Activated CD4-positive, alpha-beta T cell treated with anti-CD3 and anti-CD28 coated beads, Interleukin-2, amount 50 U/mL, for 48 hours (primary cell): ENCODE data around the gene CRYL1.
A peak's percentile ranks its signal among the peaks of the same experiment; 100 is the strongest.

Source experiments
- DNase-seq, 2 experiments: peaks; one replicate each; pipeline ENCODE4 v3.0.0-alpha.2; 2020

CRYL1 gene

DNA sequence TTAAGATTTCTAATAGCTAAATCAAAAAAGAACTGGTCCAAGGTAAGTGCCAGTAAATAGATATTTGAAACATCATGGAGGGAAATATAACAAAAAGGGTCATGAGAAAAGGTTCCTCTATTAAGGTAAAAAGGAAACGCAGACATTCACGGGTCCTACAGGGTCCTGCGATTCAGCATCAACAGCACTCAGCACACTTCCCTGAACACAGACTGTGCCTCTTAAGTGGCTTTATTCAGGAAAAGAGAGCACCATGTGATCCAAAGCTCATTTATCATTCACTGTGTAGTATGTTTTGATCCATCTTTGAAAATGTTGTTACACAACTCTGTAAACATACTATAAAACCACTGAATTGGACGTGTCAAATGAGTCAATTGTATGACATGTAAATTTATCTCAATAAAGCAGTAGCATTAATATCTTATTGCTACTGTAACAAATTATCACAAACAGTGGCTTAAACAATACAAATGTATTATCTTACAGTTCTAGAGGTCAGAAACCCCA lies 33.7 kb downstream of the CRYL1 start:
- no peak for DNase-seq

- DNase-seq: no peak
These were observed 36.4 kb downstream of the CRYL1 start for GRCh38 chr13:20489185-20489820.

- DNase-seq: no peak
These were observed 37.7 kb downstream of the CRYL1 start for GRCh38 chr13:20487927-20488326.

DNA sequence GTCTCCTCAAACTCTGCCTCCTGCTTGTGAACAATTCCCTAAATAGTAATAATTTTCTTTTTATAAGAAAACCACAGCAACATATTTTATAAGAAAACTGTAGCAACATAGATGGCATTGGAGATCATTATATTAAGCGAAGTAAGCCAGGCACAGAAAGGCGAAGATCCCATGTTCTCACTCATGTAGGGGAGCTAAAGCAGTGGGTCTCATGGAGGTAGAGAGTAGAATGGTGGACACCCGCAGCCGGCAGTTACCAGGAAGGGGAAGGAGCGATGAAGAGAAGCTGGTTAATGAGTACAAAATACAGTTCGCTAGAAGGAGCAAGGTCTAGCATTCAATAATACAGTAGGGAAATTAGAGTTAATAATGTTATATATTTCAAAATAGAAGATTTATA lies 42.9 kb downstream of the CRYL1 start:
- no peak for DNase-seq

DNA sequence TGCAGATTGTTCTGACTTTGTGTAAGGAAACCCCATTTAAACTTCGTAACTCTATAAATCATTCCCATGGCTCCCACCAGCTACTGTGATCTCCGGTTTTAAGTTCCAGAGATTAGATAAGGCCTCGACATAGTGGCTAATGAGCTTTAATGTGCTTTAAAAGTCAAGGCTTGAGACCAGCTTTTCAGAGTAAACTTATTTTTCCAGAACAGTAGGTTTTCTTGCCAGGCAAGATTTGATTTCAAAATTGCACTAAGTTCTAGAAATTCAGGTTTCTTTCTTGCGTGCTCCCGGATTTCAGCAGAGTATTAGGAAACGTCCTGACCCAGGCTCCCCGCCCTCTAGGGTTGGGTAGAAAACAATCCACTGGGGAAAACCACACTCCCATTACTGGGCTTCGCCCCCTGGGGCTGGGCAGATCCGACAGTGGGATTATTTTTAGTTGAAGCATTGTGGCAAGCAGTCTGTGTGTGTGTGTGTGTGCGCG lies 43.3 kb downstream of the CRYL1 start:
- DNase-seq: no peak

DNA sequence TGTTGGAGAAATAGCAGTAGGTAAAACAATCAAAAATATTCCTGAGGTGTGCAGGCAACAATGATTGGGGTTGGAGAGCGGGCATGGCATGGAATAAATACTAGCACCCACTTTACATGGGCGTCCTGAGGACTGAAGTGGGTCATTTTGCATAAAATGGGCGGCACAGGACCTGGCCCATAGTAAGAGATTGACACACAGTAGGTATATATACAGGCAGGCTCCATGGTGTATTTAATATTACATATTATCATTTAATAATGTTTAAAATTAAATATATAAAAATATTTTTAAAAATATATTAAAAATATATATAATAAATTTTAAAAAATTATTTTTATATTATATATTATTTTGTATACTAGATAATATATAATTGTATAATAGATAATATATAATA lies 48.3 kb downstream of the CRYL1 start:
- DNase-seq: no peak

DNA sequence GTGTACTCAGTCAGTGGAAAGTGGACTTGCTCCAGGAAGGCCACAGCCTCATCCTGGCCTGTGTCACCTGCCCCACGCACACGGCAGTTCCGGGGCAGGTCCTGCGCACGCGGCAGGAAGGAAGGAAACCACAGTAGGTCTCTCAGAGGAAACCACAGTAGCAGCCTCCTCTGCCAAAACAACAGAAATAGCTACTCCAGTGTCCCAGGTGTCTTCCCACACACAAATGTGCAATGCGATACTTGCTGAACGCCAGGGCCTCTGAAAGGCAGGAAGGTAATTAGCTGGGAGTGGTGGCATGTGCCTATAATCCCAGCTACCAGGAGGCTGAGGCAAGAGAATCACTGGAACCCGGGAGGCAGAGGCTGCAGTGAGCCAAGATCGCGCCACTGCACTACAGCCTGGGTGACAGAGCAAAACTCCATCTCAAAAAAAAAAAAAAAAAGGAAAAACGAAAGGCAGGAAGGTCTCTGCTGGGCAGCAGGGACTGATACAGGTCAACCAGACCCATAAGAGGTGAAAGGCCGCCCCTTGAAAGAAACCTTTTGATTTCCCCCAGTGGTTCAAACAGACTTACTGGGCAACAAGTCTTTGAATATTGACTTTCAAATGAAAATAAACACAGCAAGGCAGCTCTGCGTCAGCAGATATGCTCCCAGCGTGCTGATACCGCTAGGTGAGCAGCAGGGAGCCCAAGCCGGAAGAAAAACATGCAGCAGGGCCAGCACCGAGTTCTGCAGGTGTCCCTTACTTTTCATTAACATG lies 49.5 kb downstream of the CRYL1 start:
- peak; percentile 65 to 70 for DNase-seq

DNA sequence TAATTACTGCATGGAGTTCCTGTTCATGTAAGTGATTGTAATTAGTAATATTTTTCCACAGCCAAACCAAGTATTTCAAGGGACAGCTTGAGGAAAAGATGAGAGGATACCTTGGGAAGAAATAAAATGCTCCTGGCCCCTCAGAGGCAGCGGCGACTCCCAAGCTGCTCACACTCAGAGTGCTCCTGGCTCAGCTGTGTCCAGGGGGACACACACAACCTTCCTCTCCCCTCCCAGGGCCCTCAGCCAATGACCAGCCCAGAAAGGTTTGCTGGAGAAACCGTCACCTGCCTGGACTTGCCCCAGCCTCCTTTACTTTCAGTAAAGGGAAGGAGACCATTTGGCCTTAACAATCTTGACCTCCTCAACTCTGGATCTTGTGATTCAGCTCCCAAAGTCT lies 51.1 kb downstream of the CRYL1 start:
- no peak for DNase-seq

DNA sequence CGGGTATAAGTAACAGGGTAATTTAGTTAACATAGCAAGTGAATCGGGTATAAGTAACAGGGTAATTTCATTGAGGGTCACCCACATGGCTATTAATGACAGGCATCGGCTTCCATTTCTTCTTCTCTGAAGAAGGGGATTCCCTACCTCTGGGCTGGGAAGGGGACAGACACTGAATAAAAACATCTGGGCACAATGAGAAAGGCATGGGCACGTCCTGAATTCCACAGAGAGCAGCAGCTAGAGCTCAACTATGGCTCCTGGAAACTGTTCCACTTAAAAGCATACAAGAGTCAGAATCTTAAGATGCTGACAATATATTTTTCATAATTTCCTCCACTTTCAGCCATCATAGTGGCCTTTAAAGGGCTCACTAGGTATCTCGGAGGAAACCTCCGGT lies 51.8 kb downstream of the CRYL1 start:
- DNase-seq: no peak

DNA sequence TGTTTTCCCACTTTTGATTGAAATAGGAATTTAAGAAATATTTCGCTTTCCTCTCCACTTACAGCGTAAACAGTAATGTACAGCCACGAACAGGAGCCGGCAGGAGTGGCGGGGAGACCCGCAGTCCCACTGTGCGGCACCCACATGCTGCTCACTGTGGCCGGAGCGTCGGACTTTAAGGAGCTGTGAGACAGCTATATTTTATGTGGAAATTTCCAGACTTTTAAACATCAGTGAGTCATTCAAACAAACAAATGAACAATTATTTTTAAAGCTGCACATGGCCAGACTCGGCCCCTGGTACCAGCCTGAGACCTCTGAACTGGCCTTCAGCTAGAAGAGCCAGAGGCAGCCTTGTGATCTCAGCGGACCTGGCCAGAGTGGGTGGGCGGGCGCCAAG lies 52.5 kb downstream of the CRYL1 start:
- no peak for DNase-seq

DNA sequence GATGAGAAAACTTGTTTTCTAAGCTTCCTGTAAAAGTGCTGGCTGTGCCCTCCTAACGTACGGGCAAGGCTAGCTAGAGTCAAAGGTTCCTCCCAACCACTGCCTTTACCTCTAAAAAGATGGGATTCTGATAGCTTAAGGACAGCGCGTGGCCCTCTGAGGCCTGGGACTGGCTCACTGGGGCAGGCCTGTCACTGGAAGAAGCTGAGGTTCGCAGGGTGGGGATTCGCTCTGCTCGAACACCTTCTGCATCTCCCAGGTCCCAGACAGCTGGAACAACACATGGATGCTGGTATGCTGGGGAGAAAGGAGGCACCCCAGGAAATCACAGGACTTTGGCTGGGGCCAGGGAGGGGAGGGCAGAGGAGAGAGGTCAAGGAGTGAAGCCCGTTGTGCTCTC lies 53.1 kb downstream of the CRYL1 start:
- DNase-seq: no peak

DNA sequence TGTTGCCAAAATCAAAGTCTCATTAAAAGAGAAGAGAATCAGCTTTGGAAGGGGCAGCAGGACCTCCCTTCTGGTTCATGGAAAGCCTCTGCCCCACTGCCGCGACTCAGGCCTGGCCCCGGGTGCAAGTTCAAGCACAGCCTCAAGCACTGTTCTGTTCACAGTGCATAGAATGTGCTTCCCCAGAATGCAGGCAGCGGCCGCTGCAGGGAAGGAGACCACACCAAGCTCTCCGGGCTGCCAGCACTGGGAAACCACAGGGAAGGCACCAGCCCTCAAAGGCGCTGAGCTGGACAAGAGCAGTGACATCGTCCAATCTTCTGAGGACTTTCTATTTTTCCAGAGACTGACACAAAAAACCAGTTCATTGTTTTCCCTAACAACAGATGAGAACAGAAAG lies 55.5 kb downstream of the CRYL1 start:
- DNase-seq: no peak

- DNase-seq: no peak
These were observed 59.3 kb downstream of the CRYL1 start for GRCh38 chr13:20466371-20466770.

DNA sequence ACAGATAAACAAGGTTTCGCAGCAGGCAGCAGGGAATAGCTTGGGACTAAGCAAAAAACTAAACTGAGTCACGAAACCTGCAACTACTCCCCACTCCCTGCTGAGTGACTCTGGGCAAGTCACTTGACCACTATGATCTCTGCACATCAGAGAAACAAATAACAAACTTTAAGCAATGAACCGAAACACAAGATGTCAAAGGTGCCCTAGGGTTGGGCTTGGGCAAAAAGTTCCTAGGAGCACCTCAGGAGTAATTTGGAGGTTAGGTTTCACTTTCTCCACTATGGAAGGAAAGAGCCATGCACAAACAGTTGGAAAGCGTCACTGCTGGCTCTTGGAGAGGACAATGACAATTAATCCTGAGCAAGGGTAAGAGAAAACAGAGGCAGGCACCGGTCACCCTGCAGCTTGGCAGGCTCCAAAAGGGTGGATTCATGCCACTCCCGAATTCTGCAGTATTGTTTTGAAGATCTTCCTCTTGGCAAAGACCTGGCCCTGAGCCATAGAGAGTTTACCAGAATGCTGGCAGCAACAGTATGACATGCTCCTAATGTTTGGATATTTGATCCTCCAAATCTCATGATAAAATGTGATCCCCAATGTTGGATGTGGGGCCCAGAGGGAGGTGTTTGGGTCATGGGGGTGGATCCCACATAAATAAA lies 60.3 kb downstream of the CRYL1 start:
- no peak for DNase-seq

GRCh38 chr13:20462921-20463320 lies 62.7 kb downstream of the CRYL1 start:
- DNase-seq: no peak

GRCh38 chr13:20462533-20462915 lies 63.1 kb downstream of the CRYL1 start:
- DNase-seq: no peak

- DNase-seq: no peak
These were observed 63.7 kb downstream of the CRYL1 start for GRCh38 chr13:20461860-20462532.

DNA sequence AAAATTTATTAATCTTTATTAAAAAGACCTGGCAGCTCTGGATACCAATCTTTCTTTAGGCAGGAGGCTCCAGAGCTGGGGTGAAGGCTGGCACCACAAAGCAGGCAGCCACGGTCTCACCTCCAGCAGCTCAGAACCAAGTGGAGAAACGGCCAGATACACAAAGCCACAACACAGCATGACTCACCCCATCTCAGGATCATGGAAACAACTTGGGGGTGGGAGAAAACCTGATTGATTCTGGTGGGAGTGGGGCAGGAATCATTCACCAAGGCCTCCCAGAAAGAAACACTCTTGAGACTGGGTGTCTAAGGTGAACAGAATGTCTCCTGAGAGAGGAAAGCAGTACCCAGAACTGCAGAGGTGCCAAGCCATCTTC lies 64.2 kb downstream of the CRYL1 start:
- DNase-seq: peak; percentile 37 to 57

DNA sequence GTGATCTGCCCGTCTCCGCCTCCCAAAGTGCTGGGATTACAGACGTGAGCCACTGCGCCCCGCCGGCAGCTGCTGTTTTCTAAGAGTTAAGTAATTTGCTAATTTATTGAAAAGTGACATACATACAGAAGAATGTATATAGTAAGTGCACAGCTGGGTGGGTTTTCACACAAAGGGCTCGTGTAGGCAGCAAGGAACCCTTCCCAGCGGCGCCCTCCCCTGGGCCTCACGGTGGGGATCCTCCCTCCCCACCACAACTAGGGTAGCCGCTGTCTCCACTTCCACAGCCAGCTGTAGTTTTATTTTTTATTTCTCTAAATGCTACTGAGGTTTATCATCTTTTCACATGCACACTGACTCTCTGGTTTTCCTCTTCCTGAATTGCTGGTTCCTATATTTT lies 64.9 kb downstream of the CRYL1 start:
- no peak for DNase-seq

GRCh38 chr13:20457670-20458069 lies 68.0 kb downstream of the CRYL1 start:
- DNase-seq: no peak

- DNase-seq: no peak
These were observed 68.9 kb downstream of the CRYL1 start for GRCh38 chr13:20456737-20457136.

DNA sequence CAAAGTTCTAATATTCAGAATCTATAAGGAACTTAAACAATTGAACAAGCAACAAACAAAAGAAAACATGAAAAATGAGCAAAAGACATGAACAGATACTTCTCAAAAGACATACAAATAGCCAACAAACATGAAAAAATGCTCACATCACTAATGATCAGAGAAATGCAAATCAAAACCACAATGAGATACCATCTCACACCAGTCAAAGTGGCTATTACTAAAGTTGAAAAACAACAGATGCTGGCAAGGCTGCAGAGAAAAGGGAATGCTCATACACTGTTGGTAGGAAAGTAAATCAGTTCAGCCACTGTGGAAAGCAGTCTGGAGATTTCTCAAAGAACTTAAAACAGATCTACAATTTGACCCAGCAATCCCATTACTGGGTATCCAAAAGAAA lies 74.3 kb downstream of the CRYL1 start:
- DNase-seq: no peak

DNA sequence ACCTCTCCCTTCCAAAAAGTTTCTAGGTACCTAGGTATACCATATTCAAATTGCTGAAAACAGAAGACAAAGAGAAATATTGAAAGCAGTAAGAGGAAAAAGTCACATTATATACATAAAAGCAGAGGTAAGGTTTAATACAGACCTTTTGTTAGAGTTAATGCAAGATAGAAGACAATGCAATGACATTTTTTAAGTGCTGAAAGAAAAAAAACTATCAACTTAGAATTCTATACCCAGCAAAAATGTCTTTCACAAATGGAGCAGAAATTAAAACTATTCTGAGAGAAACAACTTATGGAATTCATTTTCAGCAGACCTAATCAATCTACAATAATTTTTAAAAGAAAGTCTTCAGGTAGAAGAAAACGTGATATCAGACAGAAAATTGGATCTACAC lies 77.2 kb downstream of the CRYL1 start:
- DNase-seq: no peak
